ENCODE measurements around the gene TTLL1.

Gene TTLL1

DNA sequence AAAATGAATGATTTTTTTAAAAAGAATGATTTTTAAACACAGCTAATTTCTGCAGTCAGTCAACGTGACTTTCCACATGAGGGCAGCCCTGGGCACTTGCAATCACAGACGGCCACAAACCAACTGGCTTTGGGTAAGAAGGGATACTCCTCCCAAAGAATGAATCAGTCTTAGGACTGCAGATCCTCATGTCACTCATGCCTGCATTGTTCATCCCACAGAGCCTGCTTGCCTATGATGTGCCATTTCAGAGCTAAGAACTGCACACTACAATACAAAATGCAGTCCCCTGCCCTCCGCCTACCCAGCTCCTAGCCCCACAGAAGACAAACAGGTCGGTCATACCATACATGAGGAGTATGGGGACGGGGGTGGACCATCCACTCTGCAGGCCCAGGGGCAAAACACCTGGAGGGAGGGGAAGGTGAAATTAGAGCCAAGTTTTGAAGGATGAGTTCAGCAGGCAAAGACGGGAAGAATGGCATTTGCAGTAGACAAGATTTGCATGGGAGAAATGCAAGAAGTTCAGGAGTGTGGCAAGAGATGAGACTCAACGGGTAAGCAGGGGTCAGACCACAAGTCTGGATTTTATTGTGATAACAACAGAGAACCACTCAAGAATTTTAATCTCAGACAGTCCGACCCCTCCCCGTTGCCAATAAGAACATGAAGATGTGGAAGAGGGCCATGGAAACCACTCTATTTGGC lies 98.9 kb downstream of the TTLL1 start:
- peak; percentile 64 for DNase-seq

Measured in MV-4-11 (cell line).